Stimulated activated CD4-positive, alpha-beta T cell treated with anti-CD3 and anti-CD28 coated beads, Interleukin-2, amount 100 ng/mL, for 4 hours (primary cell): Measurements from ENCODE around the gene BHLHA9.

Experiments used
- DNase-seq: peaks from one replicate; pipeline ENCODE4 v3.0.0-alpha.2; 2020; ENCODE audit warnings: low read depth

Gene BHLHA9

GRCh38 chr17:1256699-1257098 lies 13.5 kb upstream of the BHLHA9 start:
- DNase-seq = no peak

GRCh38 chr17:1260086-1260769 lies 10.0 kb upstream of the BHLHA9 start:
- no peak for DNase-seq

GRCh38 chr17:1260770-1261161 lies 9.5 kb upstream of the BHLHA9 start:
- DNase-seq = no peak

GRCh38 chr17:1264196-1264595 lies 6.0 kb upstream of the BHLHA9 start:
- no peak for DNase-seq

- DNase-seq = no peak
Measured at GRCh38 chr17:1267471-1267943, 2.7 kb upstream of the BHLHA9 start.

GRCh38 chr17:1271030-1271423 lies 783 bp downstream of the BHLHA9 start:
- DNase-seq = no peak

- DNase-seq = no peak
Measured at GRCh38 chr17:1271441-1271840, 1.2 kb downstream of the BHLHA9 start.

GRCh38 chr17:1272701-1273100 lies 2.5 kb downstream of the BHLHA9 start:
- DNase-seq = no peak

GRCh38 chr17:1273492-1274244 lies 3.4 kb downstream of the BHLHA9 start:
- DNase-seq = no peak

- DNase-seq = no peak
Measured at GRCh38 chr17:1274245-1274608, 4.0 kb downstream of the BHLHA9 start.

GRCh38 chr17:1275205-1275961 lies 5.1 kb downstream of the BHLHA9 start:
- DNase-seq = no peak

GRCh38 chr17:1275962-1276736 lies 5.9 kb downstream of the BHLHA9 start:
- peak; percentile 48 for DNase-seq

- no peak for DNase-seq
Measured at GRCh38 chr17:1280652-1281051, 10.4 kb downstream of the BHLHA9 start.

- DNase-seq = no peak
Measured at GRCh38 chr17:1286379-1287106, 16.3 kb downstream of the BHLHA9 start.

- no peak for DNase-seq
Measured at GRCh38 chr17:1289695-1290094, 19.5 kb downstream of the BHLHA9 start.

- no peak for DNase-seq
Measured at GRCh38 chr17:1290676-1291075, 20.4 kb downstream of the BHLHA9 start.

GRCh38 chr17:1294157-1294717 lies 24.0 kb downstream of the BHLHA9 start:
- DNase-seq = peak; percentile 35

GRCh38 chr17:1298606-1299005 lies 28.4 kb downstream of the BHLHA9 start:
- DNase-seq = peak; percentile 31

- DNase-seq = no peak
Measured at GRCh38 chr17:1299552-1300370, 29.5 kb downstream of the BHLHA9 start.

GRCh38 chr17:1300371-1300905 lies 30.2 kb downstream of the BHLHA9 start:
- DNase-seq = no peak
